GM19238 (cell line): Measurements from ENCODE around the gene SLC26A9.

ENCODE experiments used
- DNase-seq: peaks from one replicate; pipeline ENCODE4 v3.0.0; 2011; ENCODE audit warnings: low spot score; ENCODE audit not compliant: insufficient read length

SLC26A9 gene

DNA sequence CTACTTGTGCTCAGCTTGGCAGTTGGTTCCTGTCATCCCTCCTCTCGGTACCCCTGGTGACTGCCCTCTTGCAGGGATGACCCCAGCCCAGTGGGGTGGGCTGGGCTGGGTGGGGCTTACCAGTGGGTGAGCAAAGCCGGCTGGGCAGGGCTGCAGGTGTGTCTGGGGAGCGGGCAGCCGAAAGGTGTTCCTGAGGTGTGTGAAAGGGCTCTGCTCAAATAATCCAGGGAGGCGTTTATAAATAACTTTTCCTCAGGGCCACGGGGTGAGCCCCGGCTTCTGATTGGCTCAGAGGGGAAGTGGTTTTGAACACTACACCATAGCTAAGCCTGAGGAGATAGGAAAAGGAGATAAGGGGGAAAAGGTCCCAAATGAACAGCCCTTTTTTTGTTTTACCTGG is at the start of gene SLC26A9:
SLC26A9 (minus strand) TSS at position 212 of the 400 bp plus-strand sequence. CDS start 7,636 bp downstream, outside the sequence.
- no peak for DNase-seq

DNA sequence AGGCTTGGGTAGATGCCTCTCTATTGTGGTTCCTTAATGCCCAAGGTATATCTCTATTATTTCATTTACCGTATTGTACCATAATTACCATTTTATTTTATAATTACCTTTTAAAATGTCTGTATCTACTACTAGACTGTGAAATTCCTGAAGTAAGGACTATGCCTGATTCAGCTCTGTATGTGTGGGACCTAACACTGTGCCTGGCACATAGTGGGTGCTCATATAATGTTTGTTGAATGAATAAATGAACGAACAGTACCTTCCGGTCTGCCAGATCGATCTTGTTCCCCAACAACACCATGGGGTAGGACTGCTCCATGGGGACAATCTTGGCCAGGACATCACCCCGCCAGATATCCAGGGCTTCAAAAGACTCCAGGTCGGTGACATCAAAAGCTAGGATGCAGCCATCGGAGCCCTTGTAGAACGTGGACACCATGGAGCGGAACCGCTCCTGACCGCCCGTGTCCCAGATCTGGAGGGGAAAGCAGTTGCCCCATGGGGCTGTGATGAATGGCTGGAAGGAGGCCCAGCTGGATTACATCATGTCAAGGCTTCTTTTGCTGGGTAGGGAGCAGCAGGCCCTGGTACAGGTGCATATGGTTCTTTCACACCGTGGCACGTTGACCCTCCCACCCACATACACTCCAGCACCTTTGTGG is 49.1 kb upstream of the SLC26A9 start:
- DNase-seq = no peak

GRCh38 chr1:205991237-205991636 is 48.0 kb upstream of the SLC26A9 start:
- no peak for DNase-seq

- DNase-seq = no peak
Observed at GRCh38 chr1:205990226-205990625, 47.0 kb upstream of the SLC26A9 start.

DNA sequence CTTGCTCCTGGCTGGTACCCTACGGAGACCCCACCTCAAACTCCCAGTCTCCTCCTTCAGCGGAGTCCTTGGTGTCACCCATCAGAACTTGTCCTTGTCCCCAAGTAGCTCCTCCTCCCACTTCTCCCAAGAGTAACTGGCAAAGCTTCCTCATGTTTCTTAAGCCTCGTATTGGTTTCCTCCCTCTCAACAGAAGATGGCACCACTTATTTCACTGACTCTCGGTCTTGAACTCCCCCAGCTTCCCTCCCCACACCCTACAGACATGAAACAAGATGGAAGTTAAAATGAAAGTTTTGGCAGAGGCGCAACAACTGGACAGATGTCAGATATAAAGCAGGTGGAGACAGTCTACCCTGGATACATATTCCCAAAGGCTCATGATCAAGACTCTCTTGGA is 46.5 kb upstream of the SLC26A9 start:
- no peak for DNase-seq

- no peak for DNase-seq
Observed at GRCh38 chr1:205988585-205988995, 45.3 kb upstream of the SLC26A9 start.

DNA sequence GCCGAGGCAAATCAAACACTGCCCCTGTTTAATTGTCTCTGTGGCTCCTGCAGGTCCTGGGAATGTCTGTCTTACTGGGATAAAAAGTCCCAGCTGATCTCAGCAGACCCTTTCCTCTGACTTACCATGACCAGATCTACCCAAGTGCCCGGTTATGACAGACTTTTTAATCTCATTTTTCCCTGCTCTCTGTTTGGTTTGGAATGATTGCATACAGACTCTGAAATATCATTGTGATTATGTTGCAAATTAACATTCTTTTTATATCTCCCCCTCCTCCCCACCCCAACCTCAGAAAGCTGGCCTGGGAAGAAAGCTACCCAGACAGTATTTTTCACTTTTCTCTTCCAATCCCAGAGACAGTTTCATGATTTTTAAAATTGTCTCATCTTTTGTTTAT is 43.6 kb upstream of the SLC26A9 start:
- no peak for DNase-seq

DNA sequence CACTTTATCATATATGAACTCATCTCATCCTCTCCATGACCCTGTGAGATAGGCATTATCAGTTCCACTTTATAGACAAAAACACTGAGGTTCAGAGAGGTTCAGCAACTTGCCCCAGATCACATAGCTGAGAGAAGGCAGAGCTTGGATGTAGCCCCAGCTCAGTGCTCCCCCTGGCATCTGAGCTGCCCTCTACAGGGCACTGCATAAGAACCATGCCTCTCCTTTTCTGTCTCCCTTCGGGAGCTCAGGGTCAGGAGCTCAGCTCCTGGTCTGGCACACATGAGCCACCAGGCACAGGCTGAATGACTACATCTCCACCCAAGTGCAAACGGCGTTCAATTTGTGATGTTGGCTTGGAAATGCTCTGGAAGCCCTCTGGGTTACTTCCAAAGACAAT is 43.0 kb upstream of the SLC26A9 start:
- DNase-seq = no peak

- no peak for DNase-seq
Observed at GRCh38 chr1:205985330-205986005, 42.2 kb upstream of the SLC26A9 start.

DNA sequence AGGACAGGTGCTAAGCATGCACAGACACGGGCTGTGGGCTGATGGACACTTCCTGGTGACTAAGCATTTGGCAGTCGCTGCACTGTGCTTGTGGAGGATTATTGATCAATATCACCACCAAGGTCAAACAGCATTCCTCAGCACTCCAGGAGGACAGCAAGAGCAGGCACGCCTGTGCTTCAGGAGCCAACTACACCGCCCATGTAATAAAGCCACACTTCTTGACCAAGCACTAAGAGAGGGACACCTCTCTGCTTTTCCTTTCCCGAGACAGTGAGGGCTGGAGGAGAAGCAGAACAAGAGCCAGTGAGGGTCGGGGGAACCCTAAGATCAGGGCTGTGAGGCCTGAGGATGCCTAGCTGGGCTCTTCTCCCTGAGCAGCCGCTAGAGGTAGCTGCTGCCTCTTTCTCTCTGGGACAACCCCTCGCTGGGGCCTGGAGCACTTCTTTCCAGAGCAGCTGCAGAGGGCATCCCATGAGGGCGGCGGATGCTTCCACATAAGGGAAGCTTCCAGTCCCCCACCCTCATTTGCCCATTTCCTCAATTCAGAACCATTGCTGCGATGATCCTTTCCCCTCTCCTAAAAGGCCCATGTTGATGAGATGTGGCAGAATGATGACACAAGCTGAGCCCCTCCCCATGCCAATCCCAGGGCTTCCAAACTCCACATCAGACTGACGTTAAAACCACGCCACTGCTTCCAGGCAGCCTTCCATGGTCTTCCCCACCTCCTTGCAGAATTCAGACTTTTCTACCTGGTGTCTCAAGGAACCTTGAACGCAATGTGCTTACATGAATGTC is 40.9 kb upstream of the SLC26A9 start:
- DNase-seq = peak; percentile 48

- no peak for DNase-seq
Observed at GRCh38 chr1:205981257-205981656, 38.0 kb upstream of the SLC26A9 start.

DNA sequence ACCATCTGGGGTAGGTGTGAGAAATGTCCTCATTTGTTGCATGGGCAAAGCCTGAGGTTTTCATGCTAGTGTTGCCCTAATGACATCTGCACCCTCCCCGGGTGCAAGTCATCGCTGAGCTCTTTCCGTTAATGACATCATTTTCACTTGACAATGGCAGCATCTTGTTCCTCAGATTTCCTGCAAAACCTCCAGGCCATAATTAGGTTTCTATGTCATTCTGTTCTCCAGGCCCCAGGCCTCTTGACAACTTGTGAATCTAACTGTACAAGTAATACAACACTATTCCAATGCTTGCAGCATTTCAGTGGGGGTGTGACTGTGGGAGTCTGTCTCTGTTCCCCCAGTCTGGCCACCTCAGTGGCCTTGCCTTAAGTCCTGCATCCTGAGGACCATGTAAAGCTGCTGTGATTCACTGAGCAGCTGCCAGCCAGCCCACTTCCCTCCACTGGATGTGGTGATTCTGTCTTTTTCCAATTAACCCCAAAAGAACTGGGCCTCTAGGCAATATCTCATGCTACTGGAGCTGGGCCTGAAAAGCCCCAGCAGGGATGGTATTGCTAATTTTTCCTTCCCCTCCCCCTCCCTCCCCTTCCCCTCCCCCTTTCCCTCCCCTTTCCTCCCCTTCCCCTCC is 37.1 kb upstream of the SLC26A9 start:
- DNase-seq = no peak

DNA sequence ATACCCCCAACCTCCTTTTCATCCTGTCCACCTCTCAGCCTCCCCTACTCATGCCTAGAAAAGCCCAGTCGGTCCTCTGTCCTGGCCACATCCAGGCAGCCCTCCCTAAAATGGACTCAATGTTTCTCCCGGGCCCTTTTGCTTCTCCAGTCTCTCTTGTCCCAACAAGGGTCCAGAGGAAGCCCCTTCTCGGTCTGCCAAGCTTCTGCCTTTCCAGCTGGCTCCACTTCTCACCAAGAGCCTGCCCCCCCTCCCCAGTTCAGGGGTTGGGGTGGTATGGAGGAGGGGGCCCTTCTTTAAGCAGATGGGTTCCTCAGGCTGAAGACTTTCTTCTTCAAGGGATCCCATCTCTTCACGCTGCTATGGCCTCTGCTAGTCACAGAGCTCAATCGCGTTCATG is 36.0 kb upstream of the SLC26A9 start:
- DNase-seq = no peak

GRCh38 chr1:205978676-205979075 is 35.4 kb upstream of the SLC26A9 start:
- no peak for DNase-seq

GRCh38 chr1:205977402-205978014 is 34.3 kb upstream of the SLC26A9 start:
- DNase-seq = peak; percentile 70

GRCh38 chr1:205976708-205977401 is 33.6 kb upstream of the SLC26A9 start:
- DNase-seq = no peak

GRCh38 chr1:205976036-205976435 is 32.8 kb upstream of the SLC26A9 start:
- no peak for DNase-seq

GRCh38 chr1:205975387-205975998 is 32.2 kb upstream of the SLC26A9 start:
- DNase-seq = no peak

- no peak for DNase-seq
Observed at GRCh38 chr1:205974712-205975111, 31.5 kb upstream of the SLC26A9 start.
